Measurements from ENCODE around the gene LSM5.

The LSM5 gene

DNA sequence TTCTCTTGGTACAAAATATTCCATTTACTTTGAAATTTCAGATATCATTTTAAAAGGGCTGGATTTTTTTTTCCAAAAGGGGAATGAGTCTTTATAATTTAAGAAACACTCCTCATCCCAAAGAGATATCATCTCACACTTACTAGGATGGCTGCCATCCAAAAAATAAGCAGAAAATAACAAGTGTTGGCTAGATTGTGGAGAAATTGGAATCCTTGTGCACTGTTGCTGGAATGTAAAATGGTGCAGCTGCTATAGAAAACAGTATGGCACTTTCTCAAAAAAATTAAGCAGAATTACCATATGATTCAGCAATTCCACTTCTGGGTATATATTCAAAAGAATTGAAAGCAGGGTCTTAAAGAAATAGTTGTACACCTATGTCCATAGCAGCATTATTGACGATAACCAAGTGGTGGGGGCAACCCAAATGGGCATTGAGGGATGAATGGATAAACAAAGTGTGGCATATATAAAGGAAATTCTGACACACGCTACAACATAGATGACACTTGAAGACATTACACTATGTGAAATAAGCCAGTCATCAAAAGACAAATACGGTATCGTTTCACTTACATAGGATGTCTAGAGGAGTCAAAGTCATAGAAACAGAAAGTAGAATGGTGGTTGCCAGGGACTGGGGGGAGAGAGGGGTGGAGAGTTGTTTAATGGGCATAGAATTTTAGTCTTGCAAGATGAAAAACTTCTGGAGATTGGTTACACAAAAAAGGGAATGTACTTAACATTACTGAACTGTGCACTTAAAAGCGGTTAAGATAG lies 53.8 kb downstream of the LSM5 start:
- TF ChIP-seq CTCF (IDR thresholded peaks at IDR 0.05): no peak

All from LNCAP (cell line).